HG02885 (cell line): ENCODE data around the gene CFAP68.

ENCODE experiments used
- ATAC-seq: cut with Tn5 transposase; IDR thresholded peaks from one replicate; pipeline ENCODE4 v1.9.1; 2021; ENCODE audit warnings: mild to moderate bottlenecking; ENCODE audit not compliant: unreplicated experiment, poor library complexity

Gene CFAP68

DNA sequence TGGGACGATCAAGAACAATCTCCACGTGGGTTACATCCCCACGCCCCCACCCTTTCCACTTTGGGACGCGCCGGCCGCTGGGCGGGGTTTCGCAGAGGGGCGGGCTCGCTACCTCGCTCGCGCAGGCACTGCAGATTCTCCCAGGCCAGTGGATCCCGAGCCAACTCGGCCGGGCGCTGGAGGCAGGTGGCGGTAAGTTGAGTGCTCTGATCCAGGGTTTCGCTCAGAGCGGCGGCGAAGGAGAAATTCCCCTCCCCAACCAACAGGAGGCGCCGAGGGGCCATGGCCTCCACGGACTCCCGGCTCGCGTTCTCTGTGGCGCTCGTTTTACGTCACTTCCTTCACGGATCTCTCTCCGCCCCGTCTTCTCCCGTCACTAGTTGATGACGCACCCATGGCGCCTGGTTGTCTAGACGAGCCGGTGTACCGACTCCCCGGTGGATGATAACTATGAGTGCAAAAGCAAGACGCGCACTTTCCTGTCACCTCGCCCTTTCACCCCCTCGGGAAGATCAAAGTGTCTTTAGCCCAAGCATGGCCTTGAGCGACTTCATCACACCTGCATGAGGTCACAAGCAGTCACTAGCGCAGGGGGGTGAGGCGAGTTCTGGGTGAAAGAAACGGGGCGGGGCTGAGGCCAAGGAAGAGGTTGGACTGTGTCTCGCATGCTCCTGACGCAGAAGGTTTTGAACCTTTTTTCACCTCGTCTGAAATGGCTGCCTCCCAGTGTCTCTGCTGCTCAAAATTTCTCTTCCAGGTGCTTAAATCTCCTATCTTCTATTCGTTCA lies at the start of gene CFAP68, which contains the start of gene FDXACB1:
Gene CFAP68, plus strand, starts transcription at position 693 of the 788 bp plus-strand sequence. Its CDS starts 20 bp downstream, at position 713.
Gene FDXACB1, minus strand, starts transcription at position 317 of the 788 bp plus-strand sequence. Its CDS starts 33 bp downstream, at position 284.
- ATAC-seq = peak; percentile 92

DNA sequence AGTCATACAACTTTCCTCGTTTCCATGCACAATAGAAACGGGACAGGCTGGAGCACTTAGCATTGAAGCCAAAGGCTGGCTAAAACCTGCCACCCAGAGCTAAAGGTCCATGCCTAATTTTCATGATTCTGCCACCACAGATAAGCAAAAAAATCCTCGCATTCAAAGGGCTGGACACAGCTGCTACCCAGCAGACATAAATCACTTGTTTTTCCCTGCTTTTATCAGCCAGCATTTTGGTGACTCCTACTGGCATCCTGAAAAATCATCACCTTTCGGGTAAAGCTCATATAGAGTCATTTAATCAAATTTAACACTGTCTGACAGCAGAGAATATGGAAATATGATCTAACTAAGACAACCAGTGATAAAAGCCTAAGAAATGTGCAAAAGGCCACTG lies 45.8 kb upstream of the CFAP68 start:
- no peak for ATAC-seq

DNA sequence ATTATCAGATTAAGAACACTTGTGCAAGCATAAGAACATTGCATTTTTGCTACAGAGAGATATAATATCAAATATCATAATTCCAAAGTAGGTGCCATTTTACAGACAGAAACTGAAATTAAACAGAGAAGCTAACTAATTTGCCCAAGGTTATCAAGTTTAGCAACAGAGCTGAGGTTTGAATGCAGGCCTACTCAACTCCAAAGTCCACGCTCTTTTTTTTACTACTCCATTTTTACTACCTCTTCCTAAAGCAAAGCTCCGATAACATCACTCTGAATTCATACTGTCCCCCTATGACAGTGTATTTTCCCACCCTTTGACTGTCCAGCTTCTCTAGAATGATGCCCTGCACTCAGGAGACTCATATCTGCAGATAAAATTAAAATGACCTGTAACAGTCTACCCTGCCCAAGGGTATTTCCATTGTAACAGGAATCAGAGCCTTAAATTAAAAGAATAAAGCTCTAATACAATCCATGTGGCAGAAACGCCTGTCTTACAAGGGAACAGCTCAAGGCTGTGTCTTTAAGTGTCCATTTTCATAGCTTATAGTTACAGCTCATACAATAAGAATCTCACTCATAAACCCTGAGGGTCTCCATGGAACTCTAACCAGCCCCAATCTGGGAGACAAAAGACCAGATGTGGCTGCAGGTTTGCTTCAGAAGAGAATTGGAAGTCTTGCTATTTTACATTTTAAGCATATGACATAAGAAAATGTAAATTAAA lies 44.7 kb upstream of the CFAP68 start:
- ATAC-seq = no peak

GRCh38 chr11:111835665-111836064 lies 43.7 kb upstream of the CFAP68 start:
- ATAC-seq = no peak

DNA sequence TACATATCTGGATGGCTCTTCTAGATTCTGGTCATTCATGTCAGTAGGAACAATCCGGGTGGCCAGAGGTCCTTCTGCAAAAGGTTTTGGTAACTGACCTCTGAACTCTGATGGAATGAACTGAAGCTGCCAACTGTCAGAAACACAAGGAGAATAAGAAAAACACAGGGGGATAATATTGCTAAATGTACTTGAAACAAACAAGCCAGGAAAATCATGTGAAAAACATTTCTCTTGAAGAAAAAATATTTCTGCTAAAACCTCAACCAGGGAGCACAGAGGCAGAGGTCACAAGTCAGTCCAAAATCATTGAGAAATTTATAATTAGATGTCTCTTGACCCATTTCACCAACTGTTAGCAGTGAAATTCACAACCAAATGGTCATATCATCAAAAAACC lies 43.2 kb upstream of the CFAP68 start:
- no peak for ATAC-seq

- peak; percentile 78 for ATAC-seq
These were observed 42.6 kb upstream of the CFAP68 start for GRCh38 chr11:111836721-111837120.

GRCh38 chr11:111837366-111837891 lies 41.9 kb upstream of the CFAP68 start:
- no peak for ATAC-seq

- no peak for ATAC-seq
These were observed 41.3 kb upstream of the CFAP68 start for GRCh38 chr11:111838054-111838453.

DNA sequence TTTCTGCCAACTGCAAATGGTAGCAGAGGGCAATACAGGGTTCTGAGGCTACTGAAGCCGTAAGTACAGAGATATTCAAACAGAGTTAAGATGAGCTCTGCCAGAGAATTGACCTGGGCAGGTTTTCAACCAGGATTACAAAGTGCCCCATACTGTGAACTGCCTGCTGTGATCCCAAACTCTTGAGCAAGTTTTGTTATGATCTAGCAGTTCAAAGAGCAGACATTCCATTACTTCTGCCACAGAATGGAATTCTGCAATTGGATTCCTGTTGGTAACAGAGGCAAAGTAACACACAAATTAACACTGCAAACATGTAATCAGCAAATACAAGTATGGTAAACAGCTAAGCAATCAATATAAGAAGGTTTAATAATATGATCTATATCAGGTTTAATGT lies 39.2 kb upstream of the CFAP68 start:
- ATAC-seq = no peak

DNA sequence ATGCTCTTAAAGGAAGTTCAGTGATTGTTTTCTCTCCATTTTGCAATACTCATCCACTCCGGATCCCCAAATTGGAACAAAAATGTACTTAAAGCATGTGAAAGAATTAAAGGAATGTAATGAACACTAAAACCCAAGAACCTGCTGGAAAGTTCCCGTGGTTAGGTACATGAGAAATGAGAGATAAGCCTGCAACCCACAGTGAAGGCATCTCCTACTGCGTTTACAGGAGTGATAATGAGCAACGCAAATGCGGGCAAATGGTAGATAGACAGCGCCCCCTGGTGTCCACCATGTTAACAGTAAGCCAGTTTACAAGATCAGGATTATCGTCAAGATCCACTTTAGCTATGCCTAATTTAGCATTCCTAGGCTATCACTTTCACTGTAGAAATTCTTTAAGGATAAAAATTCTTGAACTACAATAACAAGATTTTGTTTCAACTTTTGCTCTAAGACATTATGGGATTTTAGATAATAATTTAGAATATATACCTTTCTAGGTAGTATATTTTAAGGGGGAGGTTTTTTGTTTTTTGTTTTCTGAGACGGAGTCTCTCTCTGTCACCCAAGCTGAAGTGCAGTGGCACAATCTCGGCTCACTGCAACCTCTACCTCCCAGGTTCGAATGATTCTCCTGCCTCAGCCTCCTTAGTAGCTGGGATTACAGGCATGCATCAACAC lies 37.8 kb upstream of the CFAP68 start:
- ATAC-seq = peak; percentile 65

DNA sequence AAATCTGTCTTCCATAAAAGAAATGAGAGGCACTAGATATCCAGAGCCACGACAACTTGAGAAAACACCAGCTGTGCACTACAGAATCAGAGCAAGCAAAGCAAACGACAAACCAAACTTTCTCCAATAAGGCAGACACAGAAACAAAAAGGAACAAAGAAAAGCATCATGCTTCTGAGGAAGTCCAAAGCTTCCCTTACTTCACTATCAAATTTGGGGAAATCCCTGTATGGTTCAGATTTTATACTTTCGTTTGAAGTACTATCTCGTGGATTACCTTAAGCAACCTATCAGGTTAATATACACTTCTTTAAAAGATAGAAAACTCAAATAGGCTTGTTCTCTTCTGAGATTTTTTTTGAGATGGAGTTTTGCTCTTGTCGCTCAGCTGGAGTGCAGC lies 35.7 kb upstream of the CFAP68 start:
- no peak for ATAC-seq

- no peak for ATAC-seq
These were observed 33.9 kb upstream of the CFAP68 start for GRCh38 chr11:111845276-111846028.

GRCh38 chr11:111846063-111846462 lies 33.3 kb upstream of the CFAP68 start:
- no peak for ATAC-seq

- ATAC-seq = no peak
These were observed 32.7 kb upstream of the CFAP68 start for GRCh38 chr11:111846636-111847035.

- ATAC-seq = no peak
These were observed 29.7 kb upstream of the CFAP68 start for GRCh38 chr11:111849631-111850030.

DNA sequence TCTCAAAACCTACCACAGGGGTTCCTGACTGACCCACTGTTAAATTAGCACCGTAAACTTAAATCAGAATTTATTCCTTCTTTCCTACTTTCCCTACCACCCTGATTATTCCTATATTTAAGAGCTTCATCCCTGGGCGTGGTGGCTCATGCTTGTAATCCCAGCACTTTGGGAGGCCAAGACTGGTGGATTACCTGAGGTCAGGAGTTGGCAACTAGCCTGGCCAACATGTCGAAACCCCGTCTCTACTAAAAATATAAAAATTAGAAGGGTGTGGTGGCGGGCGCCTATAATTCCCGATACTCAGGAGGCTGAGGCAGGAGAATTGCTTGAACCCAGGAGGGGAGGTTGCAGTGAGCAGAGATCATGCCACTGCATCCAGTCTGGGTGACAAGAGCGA lies 28.3 kb upstream of the CFAP68 start:
- no peak for ATAC-seq

DNA sequence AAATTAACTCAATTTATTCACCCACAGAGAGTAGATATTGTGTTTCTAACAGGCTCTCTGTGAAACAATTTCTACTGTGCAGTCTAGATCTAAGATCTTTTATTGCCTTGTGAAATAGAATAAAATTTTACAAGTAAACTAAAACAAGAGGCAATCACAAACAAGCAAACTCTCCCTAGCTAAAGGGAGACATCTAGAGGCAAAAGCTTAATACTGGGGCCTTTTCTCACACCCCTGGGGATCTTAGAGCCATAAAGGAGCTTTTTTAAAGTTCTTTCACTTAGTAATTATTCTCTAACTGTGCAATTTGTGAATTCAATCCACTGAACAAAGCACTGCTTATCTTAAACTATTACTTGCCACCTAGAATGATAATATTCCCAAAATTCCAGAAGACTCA lies 27.7 kb upstream of the CFAP68 start:
- ATAC-seq = no peak

DNA sequence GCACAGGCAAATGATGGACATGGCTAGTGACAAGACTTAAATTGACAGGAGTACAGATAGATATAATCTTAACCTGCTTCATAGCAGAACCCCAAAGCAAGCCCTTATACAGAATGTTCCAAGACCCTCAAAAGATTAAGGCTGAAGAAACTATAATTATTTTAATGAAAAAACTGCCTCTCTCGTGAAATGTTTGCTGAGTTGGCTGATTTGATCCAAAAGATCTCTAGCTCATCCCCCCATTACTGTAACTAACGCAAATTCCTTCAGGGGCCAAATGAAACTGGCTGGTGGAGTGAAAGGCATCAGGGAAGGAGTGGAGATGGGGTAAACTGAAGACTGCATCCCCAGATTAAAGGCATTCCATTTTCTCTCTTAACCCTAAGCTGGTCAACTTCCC lies 27.2 kb upstream of the CFAP68 start:
- no peak for ATAC-seq

- ATAC-seq = no peak
These were observed 23.8 kb upstream of the CFAP68 start for GRCh38 chr11:111855506-111855905.

GRCh38 chr11:111860257-111860656 lies 19.1 kb upstream of the CFAP68 start:
- ATAC-seq = no peak
